GM18873 (cell line): ENCODE results near the gene ITGA1.
"Not testable (repeated sequence)": the region's sequence is repeated elsewhere in the genome, so short reads cannot be mapped to it uniquely, and the experiment has no call there.

ENCODE experiments used
- ATAC-seq: cut with Tn5 transposase; IDR thresholded peaks from one replicate; pipeline ENCODE4 v1.9.1; 2021; ENCODE audit warnings: mild to moderate bottlenecking, moderate library complexity, moderate number of reproducible peaks; ENCODE audit not compliant: unreplicated experiment, low FRiP score

Gene ITGA1

DNA sequence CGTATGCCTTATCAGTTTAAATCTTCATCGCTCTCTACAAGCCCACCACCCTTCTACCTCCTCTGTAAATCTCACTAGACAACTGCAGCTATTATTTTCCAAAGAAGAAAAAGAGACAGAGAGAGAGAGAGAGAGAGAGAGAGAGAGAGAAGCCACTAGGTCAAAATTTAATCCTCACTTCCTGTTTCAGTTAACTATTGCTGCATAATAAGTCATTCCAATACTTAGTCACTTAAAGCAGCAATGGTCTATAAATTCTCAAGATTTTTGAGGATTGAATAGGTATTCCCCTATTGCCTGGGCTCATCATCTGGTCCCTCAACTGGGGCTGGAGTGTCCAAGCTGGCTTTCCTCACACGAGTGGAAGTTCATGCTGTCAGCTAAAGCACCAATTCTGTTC, 68.8 kb downstream of the ITGA1 start:
- ATAC-seq: no peak

DNA sequence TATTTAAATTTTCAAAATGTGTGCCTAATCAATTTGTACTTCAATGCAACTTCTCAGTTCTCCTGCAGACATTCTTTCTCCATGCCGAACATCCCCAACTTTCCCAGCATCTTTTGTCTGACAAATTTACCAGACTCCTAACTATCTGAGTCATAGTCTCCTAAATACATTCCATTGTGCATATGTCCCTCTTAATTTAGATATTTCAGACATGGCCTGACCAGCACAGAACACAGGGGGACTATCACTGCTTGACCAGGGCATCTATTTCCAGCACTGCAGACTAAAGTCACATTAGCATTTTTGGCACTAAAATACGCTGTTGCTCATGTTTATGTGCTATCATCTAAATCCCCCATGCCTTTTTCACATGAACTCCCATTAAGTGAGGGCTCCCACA, 71.9 kb downstream of the ITGA1 start:
- no peak for ATAC-seq

DNA sequence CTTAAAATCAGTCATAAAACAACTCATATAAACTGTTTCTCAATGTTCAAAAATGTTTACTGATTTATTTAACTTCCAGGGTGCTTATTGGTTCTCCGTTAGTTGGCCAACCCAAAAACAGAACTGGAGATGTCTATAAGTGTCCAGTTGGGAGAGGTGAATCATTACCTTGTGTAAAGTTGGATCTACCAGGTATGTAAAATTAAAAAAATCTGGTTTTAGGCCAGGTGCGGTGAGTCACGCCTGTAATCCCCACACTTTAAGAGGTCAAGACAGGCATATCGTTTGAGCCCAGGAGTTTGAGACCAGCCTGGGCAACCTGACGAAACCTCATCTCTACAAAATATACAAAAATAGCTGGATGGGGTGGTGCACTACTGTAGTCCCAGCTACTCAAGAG, 73.7 kb downstream of the ITGA1 start:
- no peak for ATAC-seq

DNA sequence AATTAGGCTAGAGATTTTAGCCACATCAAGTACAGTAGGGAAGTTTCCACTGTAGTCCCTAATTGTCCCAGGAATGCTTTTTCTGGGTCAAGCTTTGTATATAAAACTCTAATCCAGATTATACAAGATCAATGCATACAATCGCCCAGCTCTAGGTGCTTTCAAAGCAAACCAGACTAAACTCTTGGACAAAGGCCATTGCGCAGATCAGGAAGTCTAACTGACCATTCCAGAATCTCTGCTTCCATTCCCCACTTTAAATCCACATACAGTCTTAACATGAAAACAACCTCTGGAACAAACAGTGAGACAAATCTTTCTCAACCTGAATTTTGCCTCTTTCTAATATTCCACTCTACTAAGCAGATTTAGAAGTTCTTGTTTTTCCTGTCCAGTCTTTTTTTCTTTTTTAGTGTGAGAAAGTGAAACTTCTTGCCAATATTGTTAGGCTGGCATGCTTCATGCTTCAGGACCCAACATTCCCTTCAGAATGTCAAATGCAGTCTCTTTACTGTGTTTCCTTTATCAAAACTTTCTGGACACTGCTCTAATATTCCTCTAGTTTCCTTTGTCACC, 76.1 kb downstream of the ITGA1 start:
- no peak for ATAC-seq

DNA sequence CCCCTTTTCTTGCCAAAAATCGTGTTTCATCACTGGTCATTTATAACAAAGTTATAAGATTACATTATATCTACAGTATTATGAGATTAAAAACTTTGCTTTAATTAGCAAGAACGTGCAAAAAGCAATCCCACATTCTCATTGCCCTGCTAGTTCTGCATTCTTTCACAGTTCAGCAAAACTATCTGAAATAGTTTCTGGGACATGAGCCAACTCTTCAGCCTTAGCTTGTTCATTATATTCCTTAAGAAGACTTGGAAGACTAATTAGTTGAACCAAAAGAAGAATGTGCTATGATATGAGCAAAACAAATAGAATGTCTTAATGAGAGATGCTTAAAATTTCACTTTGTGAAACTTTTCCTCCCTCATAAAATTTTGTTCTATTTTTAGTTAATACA, 76.7 kb downstream of the ITGA1 start:
- no peak for ATAC-seq

DNA sequence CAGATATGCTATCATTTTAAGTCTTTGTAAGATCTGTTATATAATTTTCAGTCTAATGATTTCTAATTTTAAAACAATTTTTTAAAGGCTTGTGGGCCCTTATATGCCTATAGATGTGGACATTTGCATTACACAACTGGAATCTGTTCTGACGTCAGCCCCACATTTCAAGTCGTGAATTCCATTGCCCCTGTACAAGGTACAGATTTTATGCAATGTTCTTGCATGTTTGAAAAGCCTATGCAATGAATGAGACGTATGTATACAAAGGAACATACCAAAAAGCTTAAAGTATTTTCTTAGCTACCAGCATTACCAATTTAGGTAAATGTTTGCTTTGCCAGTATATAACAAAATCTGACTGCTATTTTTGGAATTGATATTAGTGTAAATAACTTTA, 77.2 kb downstream of the ITGA1 start:
- no peak for ATAC-seq

DNA sequence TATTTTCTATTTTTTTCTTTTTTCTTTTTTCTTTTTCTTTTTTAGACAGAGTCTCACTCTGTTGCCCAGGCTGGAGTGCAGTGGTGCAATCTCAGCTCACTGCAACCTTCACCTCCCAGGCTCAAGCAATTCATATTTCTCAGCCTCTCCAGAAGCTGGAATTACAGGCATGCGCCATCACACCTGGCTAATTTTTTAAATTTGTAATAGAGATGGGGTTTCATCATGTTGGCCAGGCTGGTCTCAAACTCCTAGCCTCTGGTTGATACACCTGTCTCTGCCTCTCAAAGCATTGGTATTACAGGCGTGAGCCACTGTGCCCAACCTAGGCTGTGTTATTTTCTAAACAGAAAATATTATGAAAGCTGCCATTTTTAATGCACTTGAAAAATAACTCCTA, 78.3 kb downstream of the ITGA1 start:
- ATAC-seq: not testable (repeated sequence)

DNA sequence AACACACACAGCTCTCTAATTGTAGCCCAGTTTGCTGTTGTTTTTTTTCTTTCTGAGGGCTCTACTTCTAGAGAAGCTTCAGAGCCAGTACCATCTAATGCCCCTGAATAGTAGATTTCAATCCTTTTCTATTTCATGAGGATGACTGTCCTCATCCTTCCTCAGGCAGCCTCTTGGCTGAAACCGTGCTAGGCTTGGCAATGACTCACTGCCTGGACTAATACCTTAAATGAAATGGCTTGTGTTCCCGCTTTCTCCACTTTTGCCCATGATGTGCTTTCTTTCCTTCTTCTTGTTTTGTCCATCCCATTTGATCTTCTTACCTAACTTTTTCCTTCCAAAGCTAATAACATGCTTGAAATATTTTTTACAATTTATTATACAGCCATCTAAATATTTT, 80.1 kb downstream of the ITGA1 start:
- no peak for ATAC-seq

DNA sequence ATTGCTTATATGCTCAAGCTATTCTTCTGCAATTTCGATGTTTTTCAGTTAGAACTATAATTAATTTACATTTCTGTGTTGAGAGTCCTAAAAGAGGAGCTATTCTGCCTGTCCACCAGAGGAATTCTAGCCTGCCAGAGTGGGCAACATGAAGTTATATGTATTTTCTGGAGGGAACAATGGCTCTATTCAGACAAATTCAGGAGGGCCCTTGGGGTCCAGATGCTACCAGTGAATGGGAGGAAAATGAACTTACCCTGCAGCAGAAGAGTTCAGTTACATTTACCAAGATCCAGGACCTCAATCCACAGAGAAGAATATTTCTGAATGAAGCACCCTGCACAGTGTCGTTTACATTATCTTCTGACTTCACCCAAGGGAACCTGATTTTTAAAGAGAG, 80.7 kb downstream of the ITGA1 start:
- ATAC-seq: no peak

DNA sequence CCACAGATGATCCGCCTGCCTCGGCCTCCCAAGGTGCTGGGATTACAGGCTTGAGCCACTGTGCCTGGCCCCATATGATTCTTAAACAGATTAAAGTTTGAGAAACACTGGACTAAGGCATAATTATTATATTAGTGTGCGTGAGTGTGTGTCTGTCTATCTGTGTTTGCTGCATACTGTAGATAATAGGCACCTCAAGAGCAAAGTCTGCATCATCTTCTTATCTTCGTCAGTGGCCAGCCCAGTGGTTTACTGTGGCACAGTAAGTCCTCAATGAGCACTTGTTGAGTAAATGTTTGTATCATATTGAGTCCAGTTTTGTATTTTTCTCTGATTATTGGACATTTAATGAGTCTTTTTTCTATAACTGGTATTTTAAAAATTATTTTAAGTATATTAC, 81.7 kb downstream of the ITGA1 start:
- ATAC-seq: no peak

DNA sequence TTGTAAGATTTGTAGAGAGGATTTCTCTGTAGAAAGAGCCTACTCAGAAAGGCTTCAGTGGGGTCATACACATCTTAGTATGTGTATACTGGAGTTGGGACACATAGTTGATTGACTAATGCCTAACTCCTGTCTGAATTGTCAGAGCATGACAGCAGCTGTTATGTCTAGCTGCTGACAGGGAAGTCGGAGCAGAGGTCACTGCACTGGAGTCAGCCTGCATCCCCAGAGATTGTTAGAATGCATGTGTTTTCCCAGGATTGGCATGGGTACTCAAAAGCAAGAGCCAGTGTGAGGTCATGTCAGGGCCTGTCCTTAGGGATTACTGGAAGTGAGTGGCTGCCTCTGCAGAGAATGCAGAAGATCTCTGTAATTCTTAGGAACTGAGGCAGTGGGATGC, 82.7 kb downstream of the ITGA1 start:
- no peak for ATAC-seq

DNA sequence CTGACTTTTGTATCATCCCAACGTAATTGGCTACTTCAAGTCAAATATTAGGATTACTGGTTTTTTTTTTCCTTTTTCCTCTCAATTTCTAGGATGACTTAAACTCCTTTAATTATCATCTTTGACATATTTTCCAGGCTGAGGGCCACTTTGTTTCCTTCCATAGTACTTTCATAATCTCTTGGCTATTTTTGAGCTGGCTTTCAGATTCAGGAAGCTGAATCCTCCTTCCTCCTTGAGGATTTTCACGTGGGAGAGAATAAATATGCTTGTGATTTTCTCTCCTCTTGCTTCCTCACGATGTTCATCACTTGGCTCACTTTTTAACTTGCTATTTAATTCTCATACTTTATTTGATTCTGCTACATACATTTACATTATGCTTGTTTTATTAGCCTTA, 88.1 kb downstream of the ITGA1 start:
- no peak for ATAC-seq

DNA sequence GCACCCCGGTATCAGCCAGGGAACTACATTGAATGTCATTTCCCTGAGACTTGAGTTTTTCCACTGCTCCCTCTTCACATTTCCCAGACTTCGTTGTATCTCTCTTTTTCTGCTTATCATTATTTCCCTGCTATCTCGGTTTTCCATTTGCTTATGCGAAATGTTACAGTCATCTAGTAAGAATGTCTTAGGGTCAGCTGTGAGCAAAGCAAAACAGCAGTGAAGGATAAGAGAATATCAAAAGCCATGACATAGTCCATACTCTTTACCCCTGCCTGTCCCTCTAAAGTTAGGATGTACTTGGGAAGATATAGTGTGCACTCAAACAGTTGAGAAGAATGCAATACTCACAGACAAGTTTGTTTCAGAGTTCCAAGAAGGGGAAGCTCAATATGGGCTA, 88.7 kb downstream of the ITGA1 start:
- ATAC-seq: no peak

DNA sequence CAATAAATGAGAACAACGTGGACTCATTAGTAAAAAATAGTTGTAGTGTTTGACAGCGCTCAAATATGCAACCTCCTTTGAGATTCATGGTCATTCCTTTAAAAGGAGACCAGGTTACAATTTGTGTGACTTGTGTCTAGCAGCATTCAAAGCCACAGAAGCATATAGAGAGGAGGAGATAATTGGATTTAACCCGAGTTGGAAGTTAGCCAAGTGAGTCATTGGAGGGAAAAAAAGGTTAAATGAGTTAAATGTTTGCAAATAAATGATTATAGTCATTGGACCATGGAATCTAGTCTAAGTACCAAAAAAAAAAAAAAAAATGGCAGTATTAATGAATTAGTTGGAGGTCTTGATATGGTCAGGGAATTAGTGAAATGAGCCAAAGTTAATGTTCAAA, 90.9 kb downstream of the ITGA1 start:
- ATAC-seq: no peak

DNA sequence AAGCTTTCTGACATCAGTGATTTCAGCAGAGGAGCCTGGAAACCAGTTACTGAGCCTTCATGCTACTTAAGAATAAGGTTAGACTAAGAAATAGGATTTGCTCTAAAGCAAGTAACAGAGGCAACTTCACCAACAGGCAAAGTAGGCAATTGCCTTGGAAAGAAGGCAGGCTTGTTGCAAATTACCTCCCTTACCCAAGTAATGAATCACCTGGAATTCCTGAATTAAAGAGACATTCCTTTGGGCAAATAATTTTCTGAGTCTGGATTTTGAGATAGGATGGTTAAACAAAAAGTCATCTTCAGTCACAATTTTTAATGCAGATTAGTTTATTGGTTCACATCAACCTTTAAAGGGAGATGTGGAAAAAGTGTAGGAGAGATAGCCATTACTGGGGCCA, 92.8 kb downstream of the ITGA1 start:
- no peak for ATAC-seq

DNA sequence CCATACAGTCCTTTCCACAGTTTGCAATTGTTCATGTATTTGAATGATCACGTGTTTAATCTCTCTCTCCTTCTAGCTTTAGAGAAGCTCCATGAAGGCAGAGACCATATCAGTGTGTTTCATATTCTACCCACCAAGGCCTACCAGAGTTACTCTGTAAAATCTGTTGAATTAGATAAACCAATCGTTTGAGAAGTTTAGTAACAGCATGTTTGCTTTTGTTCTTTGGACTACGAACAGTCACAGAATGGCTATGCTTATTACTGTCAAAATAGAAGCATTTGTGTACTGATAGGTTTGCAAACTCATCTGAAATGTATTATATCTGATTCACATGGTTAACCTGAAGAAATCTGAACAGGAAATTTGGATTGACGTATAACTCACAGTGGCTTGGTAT, 93.8 kb downstream of the ITGA1 start:
- ATAC-seq: no peak

DNA sequence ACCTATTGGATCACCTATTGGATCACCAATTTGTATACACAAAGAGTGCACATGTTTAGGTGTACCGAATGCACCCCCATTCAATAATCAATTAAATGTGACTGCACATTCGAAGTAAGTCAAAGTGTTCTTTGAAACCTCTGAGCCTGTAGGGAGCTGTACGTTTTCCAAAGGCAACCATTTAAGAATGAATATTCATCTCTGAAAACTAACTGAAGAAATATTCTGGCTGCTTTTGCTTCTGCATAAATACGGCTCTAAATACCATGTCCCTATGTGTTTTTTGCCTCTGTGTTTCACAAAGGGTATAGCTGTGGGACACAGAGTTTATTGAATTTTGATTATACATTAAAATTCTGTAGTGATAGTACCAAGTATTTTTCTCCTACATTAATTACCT, 95.4 kb downstream of the ITGA1 start:
- ATAC-seq: no peak

DNA sequence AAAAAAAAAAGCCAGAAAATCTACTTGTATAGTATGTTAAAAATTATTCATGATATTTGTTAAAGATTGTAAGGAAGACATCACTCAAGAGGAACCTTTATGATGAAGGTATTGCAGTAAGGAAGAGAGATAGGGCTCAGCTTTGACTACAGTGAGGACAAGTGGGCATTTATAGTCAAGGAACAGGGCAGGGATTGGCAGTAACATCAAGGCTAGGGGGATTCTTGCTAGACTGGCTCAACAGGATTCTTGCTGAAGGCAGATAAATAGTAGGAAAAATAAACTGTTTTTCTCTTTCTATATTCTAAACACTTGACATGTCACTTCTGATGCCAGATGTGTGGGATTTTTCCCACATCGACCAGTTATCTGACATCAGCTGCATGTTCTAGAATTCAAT, 96.7 kb downstream of the ITGA1 start:
- no peak for ATAC-seq

DNA sequence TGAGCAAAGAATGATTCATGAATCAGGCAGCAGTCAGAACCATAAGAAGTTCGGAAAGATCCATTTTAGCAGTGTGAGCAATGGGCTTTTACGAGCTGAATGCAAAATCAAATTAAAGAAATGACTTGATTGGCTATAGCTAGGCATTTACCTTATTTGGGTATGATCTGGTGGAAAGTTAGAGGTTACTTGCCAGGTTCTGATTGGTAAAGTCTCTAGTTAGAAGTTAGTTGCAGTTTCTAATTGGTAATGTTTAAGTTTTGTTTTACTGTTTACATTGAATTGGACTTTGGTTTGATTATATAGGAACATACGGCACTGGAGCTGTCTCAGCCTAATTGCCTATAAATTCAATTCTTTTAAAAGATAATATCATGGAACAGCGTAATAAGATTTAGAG, 97.9 kb downstream of the ITGA1 start:
- no peak for ATAC-seq

DNA sequence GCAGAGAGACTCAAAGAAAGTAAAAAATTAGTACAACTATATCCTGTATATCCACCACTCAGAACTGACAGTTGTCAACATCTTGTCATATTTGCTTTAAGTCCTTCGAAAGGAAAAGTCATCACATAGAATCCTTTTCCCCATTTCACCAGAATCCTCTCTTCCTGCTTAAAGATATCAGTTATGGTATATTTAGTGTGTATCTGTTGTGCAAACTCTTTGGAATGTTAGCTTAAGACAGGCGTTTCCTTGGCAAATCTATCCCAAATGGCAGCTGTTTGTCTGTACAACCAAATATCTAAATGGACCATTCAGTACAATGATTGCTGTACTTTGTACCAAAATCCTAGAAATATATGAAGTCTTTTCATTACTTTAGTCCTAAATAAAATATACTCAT, 98.5 kb downstream of the ITGA1 start:
- no peak for ATAC-seq

DNA sequence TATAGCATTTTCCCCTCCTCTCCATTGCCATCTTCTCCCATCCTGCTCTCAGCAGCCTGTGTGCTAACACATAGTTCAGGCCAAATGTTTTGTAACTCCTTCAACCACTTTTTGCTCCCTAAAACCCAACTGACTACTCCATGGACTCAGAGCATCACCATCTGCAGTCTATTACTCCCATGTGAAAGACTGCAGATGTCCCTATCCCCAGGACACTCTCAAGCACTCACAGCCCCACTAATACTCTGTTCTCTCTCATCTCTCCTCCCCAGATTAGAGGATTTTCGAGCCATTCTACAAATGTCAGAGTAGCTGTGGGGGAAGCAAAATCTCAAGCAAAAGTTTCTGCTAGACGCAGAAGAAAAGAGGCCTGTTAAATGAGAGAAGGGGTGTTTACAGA, 99.3 kb downstream of the ITGA1 start:
- ATAC-seq: no peak

DNA sequence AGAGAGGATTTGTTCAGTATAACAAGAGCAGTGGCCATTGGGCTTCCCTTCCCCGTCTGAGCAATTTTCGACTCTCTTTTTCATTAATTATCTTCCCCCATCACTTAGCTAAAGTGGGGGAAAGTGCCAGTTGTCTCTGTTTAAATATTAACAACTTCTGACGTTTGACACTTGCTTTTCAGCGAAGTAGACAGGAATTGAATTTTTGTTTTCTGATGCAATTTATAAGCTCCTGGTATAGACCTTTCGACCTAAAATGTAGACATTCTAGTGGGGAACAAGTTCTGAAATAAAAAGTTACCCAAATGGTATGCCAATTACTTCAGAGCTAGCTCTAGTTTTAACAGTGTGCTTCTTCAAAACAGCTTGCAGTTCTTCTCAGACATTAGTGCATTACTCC, 100.6 kb downstream of the ITGA1 start:
- no peak for ATAC-seq

DNA sequence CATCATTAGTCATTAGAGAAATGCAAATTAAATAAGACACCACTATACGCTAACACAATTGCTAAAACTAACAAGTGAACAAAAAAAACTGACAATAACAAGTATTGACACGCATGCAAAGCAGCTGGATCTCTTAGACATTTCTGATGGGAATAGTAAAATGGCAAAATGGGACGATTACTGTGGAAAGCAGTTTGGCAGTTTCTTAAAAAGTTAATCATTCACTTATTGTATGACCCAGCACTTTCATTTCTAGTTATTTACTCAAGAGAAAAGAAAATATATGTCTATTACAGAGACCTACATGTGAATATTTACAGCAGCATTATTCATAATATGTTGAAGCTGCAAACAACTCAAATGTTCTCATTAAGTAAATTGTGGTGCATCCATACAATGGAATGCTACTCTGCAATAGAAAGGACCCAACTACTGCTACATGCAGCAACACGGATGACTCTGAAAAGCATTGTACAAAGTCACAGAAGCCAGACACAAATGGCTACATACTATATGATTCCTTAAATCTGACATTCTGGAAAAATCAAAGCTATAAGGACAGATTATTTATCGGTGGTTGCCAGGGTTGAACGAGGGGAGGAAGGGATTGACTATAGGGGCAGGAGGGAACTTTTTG, 104.6 kb downstream of the ITGA1 start:
- no peak for ATAC-seq
